GM18519 (cell line): ENCODE data around the gene TBL1Y.
"Not testable (repeated sequence)": the region's sequence is repeated elsewhere in the genome, so short reads cannot be mapped to it uniquely, and the experiment has no call there.

Experiments used
- ATAC-seq: cut with Tn5 transposase; IDR thresholded peaks from one replicate; pipeline ENCODE4 v1.9.1; 2021; ENCODE audit warnings: mild to moderate bottlenecking, moderate library complexity; ENCODE audit not compliant: unreplicated experiment, low FRiP score

The TBL1Y gene

GRCh38 chrY:7052461-7052860, 142.0 kb downstream of the TBL1Y start:
- ATAC-seq: not testable (repeated sequence)

GRCh38 chrY:7056886-7057285, 146.4 kb downstream of the TBL1Y start:
- no peak for ATAC-seq

- no peak for ATAC-seq
Measured at GRCh38 chrY:7078725-7079124, 168.2 kb downstream of the TBL1Y start.

GRCh38 chrY:7080548-7080947, 170.1 kb downstream of the TBL1Y start:
- ATAC-seq: not testable (repeated sequence)

- ATAC-seq: peak; percentile 95
Measured at GRCh38 chrY:7085606-7086005, 175.1 kb downstream of the TBL1Y start.

GRCh38 chrY:7092836-7093235, 182.3 kb downstream of the TBL1Y start:
- ATAC-seq: no peak

GRCh38 chrY:7094365-7094764, 183.9 kb downstream of the TBL1Y start:
- ATAC-seq: no peak

GRCh38 chrY:7097021-7097420, 186.5 kb downstream of the TBL1Y start:
- no peak for ATAC-seq

GRCh38 chrY:7099742-7100141, 189.2 kb downstream of the TBL1Y start:
- no peak for ATAC-seq

GRCh38 chrY:7102680-7103079, 192.2 kb downstream of the TBL1Y start:
- ATAC-seq: no peak

GRCh38 chrY:7107179-7107578, 196.7 kb downstream of the TBL1Y start:
- ATAC-seq: no peak

- no peak for ATAC-seq
Measured at GRCh38 chrY:7110086-7110485, 199.6 kb downstream of the TBL1Y start.

- no peak for ATAC-seq
Measured at GRCh38 chrY:7115871-7116270, 205.4 kb downstream of the TBL1Y start.

- ATAC-seq: no peak
Measured at GRCh38 chrY:7122202-7122601, 211.7 kb downstream of the TBL1Y start.

- ATAC-seq: no peak
Measured at GRCh38 chrY:7125136-7126056, 214.9 kb downstream of the TBL1Y start.

GRCh38 chrY:7128211-7128610, 217.7 kb downstream of the TBL1Y start:
- ATAC-seq: no peak
